HL-60 (cell line): ENCODE data around the gene GRIK5.

Source experiments
- DNase-seq, 2 experiments: peaks; one replicate each; pipeline ENCODE4 v3.0.0-alpha.2; 2010 to 2020; ENCODE audit warnings: low read depth in 1 of 2, low spot score in 1 of 2
- H3K27ac ChIP-seq: fragments of 250-450 bp; sonication (Bioruptor Pico); replicated peaks from 2 replicates; pipeline ENCODE4 v1.5.1; 2020; ENCODE audit warnings: mild to moderate bottlenecking, moderate library complexity
- H3K27me3 ChIP-seq: fragments of 250-450 bp; sonication (Bioruptor Pico); 2 replicates; pipeline ENCODE4 v1.5.1; 2021; ENCODE audit warnings: mild to moderate bottlenecking, moderate library complexity; ENCODE audit not compliant: insufficient read depth, poor library complexity, severe bottlenecking
- H3K4me3 ChIP-seq: replicated peaks from 2 replicates; pipeline ENCODE4 v1.5.1; 2011; ENCODE audit warnings: mild to moderate bottlenecking, control low read depth, low read length; ENCODE audit not compliant: insufficient read depth
- GABPA ChIP-seq: IDR thresholded peaks from 2 replicates; pipeline ENCODE4 v1.6.1; 2012; ENCODE audit warnings: low read depth
- POLR2AphosphoS5 ChIP-seq: IDR thresholded peaks from 2 replicates; pipeline ENCODE4 v1.6.1; 2012; ENCODE audit warnings: low read depth
- SPI1 ChIP-seq: IDR thresholded peaks from 2 replicates; pipeline ENCODE4 v1.6.1; 2012; ENCODE audit warnings: low read depth, mild to moderate bottlenecking, borderline replicate concordance
- TF ChIP-seq, protein P1 (sequence below): IDR thresholded peaks from one replicate; pipeline ENCODE4 v1.5.1; 2011; ENCODE audit warnings: low read length, control low read depth, inconsistent platforms; ENCODE audit not compliant: insufficient read depth
- TF ChIP-seq, protein P2 (sequence below): IDR thresholded peaks from 2 replicates; pipeline ENCODE4 v1.6.1; 2012; ENCODE audit warnings: low read depth; ENCODE audit not compliant: insufficient replicate concordance

Gene GRIK5

DNA sequence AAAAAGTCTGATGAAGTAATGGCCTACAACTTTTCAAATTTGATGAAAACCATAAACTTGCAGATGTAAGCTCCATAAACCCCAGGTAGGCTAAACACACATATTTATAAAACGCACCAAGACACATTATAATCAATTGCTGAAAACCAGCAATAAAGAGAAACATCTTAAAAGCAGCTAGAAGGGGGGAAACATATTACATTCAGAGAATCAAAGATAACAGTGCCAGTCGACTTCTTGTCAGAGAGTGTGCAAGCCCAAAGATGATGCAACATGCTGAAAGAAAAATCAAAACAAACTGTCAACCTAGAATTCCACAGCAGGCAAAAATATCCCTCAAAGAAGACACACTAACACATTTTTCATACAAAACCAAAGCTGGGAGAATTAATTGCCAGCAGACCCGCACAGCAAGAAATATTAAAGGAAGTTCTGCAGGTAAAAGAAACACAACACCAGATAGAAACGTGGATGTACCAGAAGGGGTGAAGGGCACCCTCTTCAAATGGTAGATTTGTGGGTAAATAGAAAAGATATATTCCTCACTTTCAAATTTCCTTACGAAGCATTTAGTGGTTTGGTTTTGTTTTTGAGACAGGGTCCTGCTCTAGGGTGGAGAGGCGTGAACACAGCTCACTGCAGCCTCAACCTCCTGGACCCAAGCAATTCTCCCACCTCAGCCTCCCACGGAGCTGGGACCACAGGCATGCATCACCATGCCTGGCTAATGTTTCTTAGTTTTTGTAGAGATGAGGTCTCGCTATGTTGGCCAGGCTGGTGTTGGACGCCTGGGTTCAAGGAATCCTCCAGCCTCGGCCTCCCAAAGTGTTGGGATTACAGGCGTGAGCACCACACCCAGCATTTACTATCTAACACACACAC lies 59.5 kb downstream of the GRIK5 start:
- no peak overlapping the region for H3K27ac ChIP-seq
- H3K27me3 ChIP-seq: no peaks in the 10 kb centered on the region
- no peak for TF ChIP-seq GABPA
- no peak for TF ChIP-seq SPI1
- TF ChIP-seq, protein P1, sequence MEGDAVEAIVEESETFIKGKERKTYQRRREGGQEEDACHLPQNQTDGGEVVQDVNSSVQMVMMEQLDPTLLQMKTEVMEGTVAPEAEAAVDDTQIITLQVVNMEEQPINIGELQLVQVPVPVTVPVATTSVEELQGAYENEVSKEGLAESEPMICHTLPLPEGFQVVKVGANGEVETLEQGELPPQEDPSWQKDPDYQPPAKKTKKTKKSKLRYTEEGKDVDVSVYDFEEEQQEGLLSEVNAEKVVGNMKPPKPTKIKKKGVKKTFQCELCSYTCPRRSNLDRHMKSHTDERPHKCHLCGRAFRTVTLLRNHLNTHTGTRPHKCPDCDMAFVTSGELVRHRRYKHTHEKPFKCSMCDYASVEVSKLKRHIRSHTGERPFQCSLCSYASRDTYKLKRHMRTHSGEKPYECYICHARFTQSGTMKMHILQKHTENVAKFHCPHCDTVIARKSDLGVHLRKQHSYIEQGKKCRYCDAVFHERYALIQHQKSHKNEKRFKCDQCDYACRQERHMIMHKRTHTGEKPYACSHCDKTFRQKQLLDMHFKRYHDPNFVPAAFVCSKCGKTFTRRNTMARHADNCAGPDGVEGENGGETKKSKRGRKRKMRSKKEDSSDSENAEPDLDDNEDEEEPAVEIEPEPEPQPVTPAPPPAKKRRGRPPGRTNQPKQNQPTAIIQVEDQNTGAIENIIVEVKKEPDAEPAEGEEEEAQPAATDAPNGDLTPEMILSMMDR: no peak
- TF ChIP-seq, protein P2, sequence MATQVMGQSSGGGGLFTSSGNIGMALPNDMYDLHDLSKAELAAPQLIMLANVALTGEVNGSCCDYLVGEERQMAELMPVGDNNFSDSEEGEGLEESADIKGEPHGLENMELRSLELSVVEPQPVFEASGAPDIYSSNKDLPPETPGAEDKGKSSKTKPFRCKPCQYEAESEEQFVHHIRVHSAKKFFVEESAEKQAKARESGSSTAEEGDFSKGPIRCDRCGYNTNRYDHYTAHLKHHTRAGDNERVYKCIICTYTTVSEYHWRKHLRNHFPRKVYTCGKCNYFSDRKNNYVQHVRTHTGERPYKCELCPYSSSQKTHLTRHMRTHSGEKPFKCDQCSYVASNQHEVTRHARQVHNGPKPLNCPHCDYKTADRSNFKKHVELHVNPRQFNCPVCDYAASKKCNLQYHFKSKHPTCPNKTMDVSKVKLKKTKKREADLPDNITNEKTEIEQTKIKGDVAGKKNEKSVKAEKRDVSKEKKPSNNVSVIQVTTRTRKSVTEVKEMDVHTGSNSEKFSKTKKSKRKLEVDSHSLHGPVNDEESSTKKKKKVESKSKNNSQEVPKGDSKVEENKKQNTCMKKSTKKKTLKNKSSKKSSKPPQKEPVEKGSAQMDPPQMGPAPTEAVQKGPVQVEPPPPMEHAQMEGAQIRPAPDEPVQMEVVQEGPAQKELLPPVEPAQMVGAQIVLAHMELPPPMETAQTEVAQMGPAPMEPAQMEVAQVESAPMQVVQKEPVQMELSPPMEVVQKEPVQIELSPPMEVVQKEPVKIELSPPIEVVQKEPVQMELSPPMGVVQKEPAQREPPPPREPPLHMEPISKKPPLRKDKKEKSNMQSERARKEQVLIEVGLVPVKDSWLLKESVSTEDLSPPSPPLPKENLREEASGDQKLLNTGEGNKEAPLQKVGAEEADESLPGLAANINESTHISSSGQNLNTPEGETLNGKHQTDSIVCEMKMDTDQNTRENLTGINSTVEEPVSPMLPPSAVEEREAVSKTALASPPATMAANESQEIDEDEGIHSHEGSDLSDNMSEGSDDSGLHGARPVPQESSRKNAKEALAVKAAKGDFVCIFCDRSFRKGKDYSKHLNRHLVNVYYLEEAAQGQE: no peak
- TF ChIP-seq POLR2AphosphoS5: no peak
- no peak overlapping the region for H3K4me3 ChIP-seq
- DNase-seq: no peak

DNA sequence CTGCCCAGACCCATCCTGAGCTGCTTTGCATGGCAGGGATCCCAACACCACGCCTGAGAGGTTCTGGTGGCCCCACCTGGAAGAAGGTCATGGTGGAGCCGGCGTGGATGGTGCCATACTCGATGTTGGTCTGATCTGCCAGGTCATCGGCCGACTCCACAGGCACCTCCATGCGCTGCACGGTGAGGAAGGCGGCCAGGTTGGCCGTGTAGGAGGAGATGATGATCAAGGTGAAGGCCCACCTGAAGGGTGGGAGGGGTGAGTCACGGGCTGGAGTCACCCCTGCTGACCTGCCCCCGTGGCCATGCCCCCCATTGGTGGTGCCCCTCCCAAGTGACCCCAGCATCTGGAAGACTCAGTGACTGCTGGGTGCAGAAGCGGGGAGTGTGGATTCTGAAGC lies 63.4 kb downstream of the GRIK5 start:
- no peaks in the 10 kb centered on the region for H3K27me3 ChIP-seq
- TF ChIP-seq, protein P2: no peak
- TF ChIP-seq GABPA (no peak), POLR2AphosphoS5 (no peak), SPI1 (no peak)
- TF ChIP-seq, protein P1: no peak
- no peak overlapping the region for H3K27ac ChIP-seq
- no peak overlapping the region for H3K4me3 ChIP-seq
- no peak for DNase-seq

DNA sequence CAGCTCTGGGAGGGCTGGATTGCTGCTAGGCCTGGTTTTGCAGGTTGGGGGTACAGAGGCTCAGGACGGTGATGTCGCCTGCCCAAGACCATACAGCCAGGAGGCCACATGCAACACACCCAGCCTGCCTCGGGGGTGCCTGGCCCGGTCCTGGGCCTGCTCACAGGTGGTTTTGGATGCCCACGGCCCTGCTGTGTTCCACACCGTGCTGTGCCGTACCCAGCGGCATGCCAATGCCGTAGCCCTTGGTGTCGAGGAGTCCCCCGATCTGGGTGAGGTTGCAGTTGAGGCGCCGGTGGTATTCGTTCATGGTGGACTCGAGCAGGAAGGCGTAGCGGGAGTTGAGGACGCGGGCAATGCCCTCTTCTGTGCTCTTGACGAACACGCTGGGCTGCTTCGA lies 64.5 kb downstream of the GRIK5 start:
- TF ChIP-seq, protein P1: no peak
- TF ChIP-seq, protein P2: no peak
- no peak for TF ChIP-seq POLR2AphosphoS5
- DNase-seq: no peak
- Histone ChIP-seq H3K27ac (no peak overlapping the region), H3K4me3 (no peak overlapping the region), H3K27me3 (peaks cover under 1% of the 10 kb centered on the region)
